ENCODE data around the gene MAP2K1. TPM values are rescaled to one million over a fixed set of nuclear protein-coding genes. Genes with fewer than 3 reads are reported as not detected.
"Not testable (repeated sequence)": the region's sequence is repeated elsewhere in the genome, so short reads cannot be mapped to it uniquely, and the experiment has no call there.

The MAP2K1 gene
- total RNA-seq, 1 experiment from 2014 or later = 68.4 TPM

- not testable (repeated sequence) for DNase-seq (ENCODE audit: low read depth)
These were observed 6.3 kb downstream of the MAP2K1 start for GRCh38 chr15:66393037-66393436.

GRCh38 chr15:66394472-66394871, 7.8 kb downstream of the MAP2K1 start:
- DNase-seq (ENCODE audit: low read depth) = no peak

GRCh38 chr15:66394915-66395314, 8.2 kb downstream of the MAP2K1 start:
- no peak for DNase-seq (ENCODE audit: low read depth)

- DNase-seq (ENCODE audit: low read depth) = no peak
These were observed 12.6 kb downstream of the MAP2K1 start for GRCh38 chr15:66399276-66399675.

GRCh38 chr15:66400351-66400774, 13.7 kb downstream of the MAP2K1 start:
- DNase-seq (ENCODE audit: low read depth) = peak; percentile 71

- no peak for DNase-seq (ENCODE audit: low read depth)
These were observed 14.7 kb downstream of the MAP2K1 start for GRCh38 chr15:66401130-66402021.

DNA sequence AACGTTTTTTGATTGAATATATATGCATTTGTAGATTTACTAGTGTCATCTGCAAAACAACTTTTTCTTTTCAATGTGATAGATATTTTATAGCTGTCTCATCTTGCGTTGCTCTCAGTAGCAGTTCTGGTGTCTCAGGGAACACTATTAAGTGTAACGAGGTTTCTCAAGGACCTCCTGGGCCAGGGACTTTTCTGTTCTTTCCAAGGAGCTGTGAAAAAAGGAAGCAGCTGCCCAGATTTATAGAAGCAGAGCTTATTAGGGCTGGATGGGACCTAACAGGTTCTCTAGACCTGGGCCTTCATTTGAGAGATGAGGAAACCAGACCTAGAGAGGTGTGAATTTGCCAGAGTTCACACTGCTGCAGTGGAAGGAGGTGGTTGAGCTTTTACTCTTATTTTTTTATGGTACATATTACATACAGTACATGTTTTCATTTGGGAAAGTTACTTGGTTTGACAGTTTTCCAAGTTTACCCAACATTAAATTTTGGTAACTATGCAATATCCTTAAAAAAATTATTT, 16.1 kb downstream of the MAP2K1 start:
- DNase-seq (ENCODE audit: low read depth) = no peak

- DNase-seq (ENCODE audit: low read depth) = no peak
These were observed 16.6 kb downstream of the MAP2K1 start for GRCh38 chr15:66403323-66403722.

DNA sequence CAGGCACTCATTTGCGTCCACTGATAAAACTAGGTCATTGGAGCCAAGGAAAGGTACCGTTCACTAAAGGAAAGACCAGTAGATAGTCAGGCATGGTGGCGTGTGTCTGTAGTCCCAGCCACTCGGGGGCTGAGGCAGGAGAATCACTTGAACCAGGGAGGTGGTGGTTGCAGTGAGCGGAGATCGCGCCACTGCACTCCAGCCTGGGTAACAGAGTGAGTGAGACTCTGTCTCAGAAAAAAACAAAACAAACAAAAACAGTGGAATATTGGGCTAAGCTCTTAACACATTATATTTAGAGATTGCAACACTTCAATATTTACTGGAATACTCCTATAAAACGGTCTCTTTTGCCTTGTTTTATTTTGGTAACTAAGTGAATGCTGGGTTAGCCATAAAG, 17.4 kb downstream of the MAP2K1 start:
- no peak for DNase-seq (ENCODE audit: low read depth)

DNA sequence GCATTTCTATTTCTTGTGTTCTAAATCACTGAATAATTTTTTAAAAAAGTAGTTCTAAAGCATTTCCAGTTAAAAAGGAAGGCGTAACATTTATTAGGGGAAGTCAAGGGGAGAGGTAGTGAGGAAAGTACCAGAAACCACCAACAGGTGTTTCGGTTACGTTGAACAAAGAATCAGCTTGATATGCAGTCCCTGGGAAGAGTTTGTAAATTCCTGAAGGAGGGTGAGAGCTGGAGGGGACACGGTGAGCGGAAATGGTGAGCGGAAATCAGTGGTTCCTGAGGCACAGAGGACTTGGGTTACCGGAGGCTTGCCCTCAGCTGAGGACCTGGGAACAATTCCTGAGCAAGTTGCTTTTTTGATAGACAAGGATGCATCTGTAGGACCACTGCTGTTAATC, 17.8 kb downstream of the MAP2K1 start:
- DNase-seq (ENCODE audit: low read depth) = peak; percentile 47

DNA sequence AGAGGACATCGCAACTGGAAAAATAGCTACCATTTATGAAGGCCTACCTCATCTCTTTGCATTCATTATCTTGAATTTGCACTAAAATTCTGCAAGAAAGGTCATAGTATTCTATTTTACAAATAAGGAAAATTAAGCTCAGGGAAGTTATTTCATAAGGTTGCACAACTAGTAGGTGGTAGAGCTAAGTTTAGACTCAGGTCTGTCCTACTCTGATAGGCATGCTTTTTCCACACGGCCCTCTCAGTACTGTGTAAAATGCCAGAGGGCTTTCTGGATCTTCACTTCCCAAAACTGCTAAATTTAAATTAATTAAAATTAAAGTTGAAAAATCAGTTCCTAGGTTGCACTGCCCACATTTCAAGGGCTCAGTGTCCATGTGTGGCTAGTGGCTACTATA, 18.3 kb downstream of the MAP2K1 start:
- no peak for DNase-seq (ENCODE audit: low read depth)

GRCh38 chr15:66405615-66406014, 18.9 kb downstream of the MAP2K1 start:
- DNase-seq (ENCODE audit: low read depth) = peak; percentile 85

- no peak for DNase-seq (ENCODE audit: low read depth)
These were observed 21.5 kb downstream of the MAP2K1 start for GRCh38 chr15:66408254-66408653.

- DNase-seq (ENCODE audit: low read depth) = no peak
These were observed 22.1 kb downstream of the MAP2K1 start for GRCh38 chr15:66408675-66409282.

DNA sequence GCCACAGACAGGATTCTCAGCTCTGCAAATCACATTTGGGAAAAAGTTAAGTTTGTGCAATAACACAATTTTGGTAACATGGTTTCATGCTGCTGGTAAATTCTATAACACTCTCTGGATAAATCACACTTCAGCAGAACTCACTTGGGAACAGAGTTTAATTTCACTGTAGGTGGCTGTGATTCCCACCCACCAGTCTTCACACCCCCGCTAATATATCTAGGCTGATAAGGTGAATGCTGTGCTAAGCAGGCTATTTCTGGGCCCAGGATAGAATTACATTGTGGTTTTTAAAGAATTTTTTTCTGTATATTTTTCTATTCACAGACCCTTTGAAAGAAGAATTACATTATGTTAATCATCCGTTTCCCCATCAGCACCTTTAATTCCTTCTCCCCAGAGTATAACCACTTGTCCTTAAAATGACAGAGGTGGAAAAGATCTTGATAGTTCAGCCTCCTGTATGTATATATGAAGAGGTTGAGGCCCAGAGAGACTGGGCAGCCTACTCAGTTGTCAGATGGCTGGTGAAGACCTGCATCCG, 22.9 kb downstream of the MAP2K1 start:
- DNase-seq (ENCODE audit: low read depth) = no peak

DNA sequence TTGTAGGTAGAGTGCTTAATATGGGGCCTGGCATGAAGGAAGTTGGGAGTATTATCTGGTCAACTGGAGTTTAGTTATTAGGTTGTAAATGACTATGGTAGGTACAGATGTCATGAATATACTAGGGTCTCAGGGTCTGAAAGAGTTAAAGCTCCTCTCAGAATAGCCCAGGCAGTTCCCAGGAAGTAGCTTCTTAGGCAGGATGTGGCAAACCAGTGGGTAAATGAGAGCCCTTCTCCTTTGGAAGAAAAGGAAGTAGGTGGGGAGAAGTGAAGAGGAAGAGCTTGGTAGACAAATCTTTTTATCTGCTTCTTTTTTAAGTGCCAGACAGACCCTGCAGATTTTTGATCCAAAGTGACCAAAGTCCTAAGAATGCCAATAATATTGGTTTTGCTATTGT, 24.5 kb downstream of the MAP2K1 start:
- no peak for DNase-seq (ENCODE audit: low read depth)

DNA sequence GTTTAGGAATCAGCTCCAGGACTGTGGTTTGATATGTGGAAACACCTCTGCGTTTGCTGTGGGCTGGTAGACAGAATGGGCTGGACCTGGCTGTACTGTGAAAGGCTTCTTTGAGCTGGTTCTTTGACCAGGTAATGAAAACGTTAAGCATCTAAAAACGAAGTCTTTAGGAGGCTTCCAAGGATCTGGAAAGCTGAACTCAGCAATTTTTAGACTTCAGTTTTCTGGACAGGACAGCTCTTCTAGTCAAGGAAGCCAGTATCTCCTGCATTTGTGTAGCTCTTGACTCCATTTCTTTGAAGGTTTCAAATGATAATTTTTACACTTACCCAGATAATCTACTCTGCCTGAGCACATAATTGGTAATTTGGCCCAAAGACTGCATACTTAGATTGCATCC, 25.5 kb downstream of the MAP2K1 start:
- DNase-seq (ENCODE audit: low read depth) = no peak

DNA sequence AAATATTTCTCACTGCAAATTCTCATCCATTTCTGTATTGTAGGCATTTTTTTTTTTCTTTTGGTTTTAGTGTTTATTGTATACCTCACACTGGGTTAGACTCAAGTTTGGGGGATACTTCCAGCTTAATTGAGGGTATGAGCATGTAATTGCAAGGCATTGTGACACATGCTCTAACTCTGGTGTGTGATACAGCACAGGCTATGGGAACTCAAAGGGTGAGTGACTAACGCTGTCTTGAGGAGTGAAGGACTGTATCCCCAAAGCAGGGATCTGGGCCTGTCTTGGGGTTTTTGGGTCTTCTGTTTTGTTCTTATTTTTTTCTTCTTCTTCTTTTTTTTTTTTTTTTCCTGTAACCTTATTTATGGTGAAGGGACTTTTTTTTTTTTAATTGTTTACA, 26.9 kb downstream of the MAP2K1 start:
- no peak for DNase-seq (ENCODE audit: low read depth)

GRCh38 chr15:66415360-66415759, 28.6 kb downstream of the MAP2K1 start:
- DNase-seq (ENCODE audit: low read depth) = no peak

GRCh38 chr15:66417736-66418135, 31.0 kb downstream of the MAP2K1 start:
- DNase-seq (ENCODE audit: low read depth) = peak; percentile 25

DNA sequence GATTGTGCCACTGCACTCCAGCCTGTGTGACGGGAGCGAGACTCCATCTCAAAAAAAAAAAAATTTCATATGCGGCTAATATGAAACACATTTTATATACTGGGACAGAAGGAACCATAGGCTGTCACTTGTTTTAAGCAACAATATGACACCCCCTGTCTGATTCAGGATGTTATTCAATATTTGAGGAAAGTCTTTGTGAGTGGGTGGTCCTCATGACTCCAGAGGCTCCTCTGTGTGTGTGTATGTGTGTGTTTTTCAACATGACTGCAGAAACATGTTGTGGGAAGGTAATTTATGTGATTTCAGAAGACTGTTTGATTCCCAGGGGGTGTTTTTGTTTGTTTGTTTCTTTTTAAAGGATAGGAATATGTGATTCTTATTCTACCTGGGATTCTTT, 32.8 kb downstream of the MAP2K1 start:
- DNase-seq (ENCODE audit: low read depth) = no peak

DNA sequence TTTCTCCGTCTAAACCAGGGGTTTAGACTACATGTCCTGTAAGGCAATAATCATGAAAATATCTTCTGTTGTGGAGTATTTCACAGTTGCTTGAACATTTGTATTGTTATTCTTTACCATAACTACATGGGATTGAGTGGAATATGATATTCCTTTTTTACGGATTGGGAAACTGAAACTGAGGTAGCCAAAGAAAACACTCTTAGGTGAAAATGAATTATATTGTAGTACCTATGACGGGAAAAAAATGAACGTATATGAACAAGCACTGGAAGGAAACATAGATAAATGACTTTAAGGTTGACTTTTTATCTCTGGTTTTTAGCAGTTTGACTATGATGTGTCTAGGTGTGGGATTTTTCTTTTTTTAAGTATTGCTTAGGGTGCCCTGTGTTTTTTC, 35.6 kb downstream of the MAP2K1 start:
- no peak for DNase-seq (ENCODE audit: low read depth)

GRCh38 chr15:66423149-66423548, 36.4 kb downstream of the MAP2K1 start:
- DNase-seq (ENCODE audit: low read depth) = no peak

Data from LHCN-M2 (cell line).